GM19193 (cell line): ENCODE measurements around the gene TENT5C.

Source experiments
- POLR2A ChIP-seq: IDR thresholded peaks from 4 replicates; pipeline ENCODE4 v1.6.1; 2011; ENCODE audit not compliant: insufficient read depth, insufficient read length; ENCODE audit errors: extremely low read depth

The TENT5C gene

GRCh38 chr1:117674521-117675400, 68.9 kb downstream of the TENT5C start:
- no peak for TF ChIP-seq POLR2A

- TF ChIP-seq POLR2A = no peak
Observed at GRCh38 chr1:117675907-117676430, 70.1 kb downstream of the TENT5C start.

GRCh38 chr1:117676615-117677130, 70.8 kb downstream of the TENT5C start:
- TF ChIP-seq POLR2A = no peak
